GM21423 (cell line): ENCODE data around the gene TMEM190.
"Not testable (repeated sequence)": the region's sequence is repeated elsewhere in the genome, so short reads cannot be mapped to it uniquely, and the experiment has no call there.

ENCODE experiments used
- ATAC-seq: cut with Tn5 transposase; IDR thresholded peaks from one replicate; pipeline ENCODE4 v1.9.1; 2021; ENCODE audit warnings: mild to moderate bottlenecking, moderate library complexity; ENCODE audit not compliant: unreplicated experiment

TMEM190 gene

DNA sequence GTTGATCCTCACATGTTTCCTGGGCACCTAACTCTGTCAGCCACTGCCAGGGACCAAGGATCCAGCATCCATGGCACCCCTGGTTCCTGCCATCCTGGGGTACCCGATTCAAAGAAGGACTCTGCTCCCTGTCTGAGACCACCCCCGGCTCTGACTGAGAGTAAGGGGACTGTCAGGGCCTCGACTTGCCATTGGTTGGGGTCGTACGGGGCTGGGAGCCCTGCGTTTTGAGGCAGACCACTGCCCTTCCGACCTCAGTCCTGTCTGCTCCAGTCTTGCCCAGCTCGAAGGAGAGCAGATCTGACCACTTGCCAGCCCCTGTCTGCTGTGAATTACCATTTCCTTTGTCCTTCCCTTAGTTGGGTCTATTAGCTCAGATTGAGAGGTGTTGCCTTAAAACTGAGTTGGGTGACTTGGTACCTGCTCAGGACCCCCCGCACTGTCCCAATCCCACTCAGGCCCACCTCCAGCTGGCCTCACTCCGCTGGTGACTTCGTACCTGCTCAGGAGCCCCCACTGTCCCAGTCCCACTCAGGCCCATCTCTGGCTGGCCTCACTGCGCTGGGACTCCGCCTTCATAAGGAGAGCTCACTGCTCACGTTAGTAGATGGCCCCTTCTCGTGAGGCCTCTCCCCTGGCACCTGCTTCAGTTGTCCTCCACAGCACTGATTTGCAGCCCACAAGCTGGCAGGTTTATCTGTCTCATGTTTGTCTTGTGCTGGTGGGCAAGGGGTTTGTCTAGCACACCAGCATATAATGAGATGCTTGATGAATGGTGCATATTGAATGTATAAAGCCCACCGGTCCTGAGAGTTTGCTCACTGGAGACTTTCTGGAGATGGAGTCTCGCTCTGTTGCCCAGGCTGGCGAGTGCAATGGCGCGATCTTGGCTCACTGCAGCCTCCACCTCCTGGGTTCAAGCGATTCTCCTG, 13.0 kb downstream of the TMEM190 start:
- ATAC-seq: no peak

- no peak for ATAC-seq
Measured at GRCh38 chr19:55390461-55390880, 13.8 kb downstream of the TMEM190 start.

- no peak for ATAC-seq
Measured at GRCh38 chr19:55391191-55391670, 14.6 kb downstream of the TMEM190 start.

- no peak for ATAC-seq
Measured at GRCh38 chr19:55391702-55392615, 15.3 kb downstream of the TMEM190 start.

GRCh38 chr19:55392820-55393761, 16.5 kb downstream of the TMEM190 start:
- no peak for ATAC-seq

GRCh38 chr19:55398200-55398925, 21.7 kb downstream of the TMEM190 start:
- no peak for ATAC-seq

DNA sequence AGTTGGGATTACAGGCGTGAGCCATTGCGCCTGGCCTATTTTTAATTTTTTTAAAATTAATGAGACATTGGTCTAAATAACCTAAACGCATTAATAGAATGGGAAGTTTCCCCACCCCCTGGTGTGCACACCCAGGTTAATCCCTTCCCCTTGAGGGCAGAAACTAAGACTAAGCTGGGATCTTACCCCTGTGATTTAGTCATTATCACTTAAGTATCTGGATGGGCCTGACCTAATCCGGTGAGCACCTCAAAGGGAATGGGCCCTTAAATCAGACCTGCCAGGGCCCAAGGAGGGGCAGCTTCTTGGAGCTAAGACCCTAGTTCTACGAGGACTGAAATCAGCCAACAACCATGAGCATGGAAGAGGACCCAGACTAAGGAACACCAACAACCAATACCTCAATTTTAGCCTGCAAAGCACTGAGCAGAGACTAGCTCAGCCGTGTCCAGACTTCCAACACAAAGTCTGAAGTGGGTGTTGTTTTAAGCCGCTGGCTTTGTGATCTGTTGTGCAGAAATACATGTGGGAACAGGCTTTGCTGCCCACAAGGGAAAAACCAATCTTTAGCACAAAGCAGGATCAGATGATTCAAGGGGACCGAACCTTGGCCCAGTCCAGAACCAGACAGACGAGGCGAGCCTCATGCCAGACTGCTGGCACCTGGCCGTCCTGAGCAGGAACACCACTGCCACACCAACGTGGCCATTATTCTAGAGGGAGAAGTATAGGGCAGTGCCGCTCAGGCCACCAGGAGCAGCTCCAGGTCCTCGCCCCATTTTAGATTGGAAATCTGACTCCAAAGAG, 23.9 kb downstream of the TMEM190 start:
- no peak for ATAC-seq

GRCh38 chr19:55401390-55401789, 24.8 kb downstream of the TMEM190 start:
- ATAC-seq: not testable (repeated sequence)

- no peak for ATAC-seq
Measured at GRCh38 chr19:55402509-55402908, 25.9 kb downstream of the TMEM190 start.

DNA sequence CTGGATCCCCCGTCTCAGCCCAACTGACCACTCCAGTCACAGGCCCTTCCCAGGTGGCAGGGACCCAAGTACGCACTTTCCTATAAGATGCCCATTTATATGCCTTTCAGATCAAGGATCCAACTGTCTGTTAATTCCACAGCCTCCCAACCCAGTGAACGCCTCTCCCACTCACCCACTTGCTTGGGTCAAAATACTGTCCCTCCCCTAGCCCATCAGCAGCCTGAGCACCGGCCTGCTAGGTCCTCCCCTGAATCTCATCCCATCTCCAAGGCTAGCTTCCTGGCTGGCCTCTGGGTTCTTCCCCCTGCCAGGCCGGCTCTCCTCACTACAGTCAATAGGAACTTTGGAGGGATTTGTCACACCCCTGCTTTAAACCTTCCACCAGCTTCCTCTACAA, 29.0 kb downstream of the TMEM190 start:
- ATAC-seq: no peak

DNA sequence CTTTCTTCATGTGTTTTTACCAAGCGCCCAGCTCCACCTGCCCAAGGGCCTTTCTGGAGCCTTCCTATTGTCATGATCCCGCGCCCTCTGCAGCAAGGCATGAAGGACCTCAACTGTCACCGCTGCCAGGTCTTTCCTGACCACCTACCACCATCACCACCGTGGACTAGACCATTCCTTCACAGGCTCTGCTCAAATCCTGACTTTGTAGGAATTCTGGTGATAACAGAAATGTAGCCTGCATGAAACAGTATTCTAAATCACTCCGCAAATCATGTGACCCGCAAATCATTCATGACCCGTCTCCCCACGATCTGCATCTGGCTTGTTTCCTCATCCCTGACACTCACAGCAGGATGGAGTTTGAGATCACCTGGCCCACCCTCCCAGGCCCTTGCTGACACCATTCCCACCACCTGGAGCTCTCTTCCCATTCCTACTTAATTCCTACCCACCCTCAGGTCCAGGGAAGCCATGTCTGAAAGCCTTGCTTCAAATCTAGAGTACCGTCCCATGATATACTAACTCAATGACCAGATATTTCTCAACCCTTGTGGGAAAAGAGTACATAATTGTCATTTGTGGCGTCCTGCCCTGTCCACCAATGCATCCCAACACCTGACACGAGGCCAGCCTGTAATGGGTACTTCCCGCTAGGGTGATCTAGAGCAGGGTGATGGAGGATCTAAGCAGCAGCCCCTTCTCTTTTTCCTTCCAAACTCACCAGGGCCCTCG, 29.6 kb downstream of the TMEM190 start:
- ATAC-seq: no peak

- no peak for ATAC-seq
Measured at GRCh38 chr19:55406826-55407549, 30.4 kb downstream of the TMEM190 start.

- ATAC-seq: peak; percentile 16
Measured at GRCh38 chr19:55407550-55407799, 30.8 kb downstream of the TMEM190 start, which contains the start of gene UBE2S. Gene UBE2S, minus strand, starts transcription at chr19:55407788. Its CDS starts 199 bp downstream, at chr19:55407589.

GRCh38 chr19:55407800-55408532, 31.3 kb downstream of the TMEM190 start:
- ATAC-seq: peak; percentile 78

DNA sequence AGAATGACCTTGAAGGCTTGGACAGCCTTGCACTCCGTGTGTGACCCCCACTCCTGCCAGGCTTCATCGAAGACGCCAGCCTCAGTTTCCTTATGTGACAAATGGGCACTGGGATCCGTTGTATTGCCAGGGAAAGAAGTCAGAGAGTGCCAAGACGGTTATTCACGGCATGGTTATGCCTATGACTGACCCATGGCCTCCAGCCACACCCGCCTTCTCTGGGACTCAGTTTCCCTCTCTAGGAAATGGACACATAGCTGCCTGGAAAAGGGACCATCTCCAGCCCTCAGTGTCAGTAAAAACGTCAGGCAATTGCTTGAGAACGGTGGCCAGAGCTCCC, 31.9 kb downstream of the TMEM190 start:
- no peak for ATAC-seq

DNA sequence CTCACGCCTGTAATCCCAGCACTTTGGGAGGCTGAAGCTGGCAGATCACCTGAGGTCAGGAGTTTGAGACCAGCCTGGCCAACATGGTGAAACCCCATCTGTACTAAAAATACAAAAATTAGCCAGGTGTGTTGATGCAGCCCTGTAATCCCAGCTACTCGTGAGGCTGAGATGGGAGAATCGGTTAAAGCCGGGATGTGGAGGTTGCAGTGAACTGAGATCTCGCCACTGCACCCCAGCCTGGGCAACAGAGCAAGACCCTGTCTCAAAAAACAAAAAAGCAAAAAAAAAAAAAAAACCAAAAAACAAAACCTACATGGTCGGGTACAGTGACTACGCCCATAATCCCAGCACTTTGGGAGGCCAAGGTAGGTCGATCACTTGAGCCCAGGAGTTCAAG, 32.6 kb downstream of the TMEM190 start:
- not testable (repeated sequence) for ATAC-seq

DNA sequence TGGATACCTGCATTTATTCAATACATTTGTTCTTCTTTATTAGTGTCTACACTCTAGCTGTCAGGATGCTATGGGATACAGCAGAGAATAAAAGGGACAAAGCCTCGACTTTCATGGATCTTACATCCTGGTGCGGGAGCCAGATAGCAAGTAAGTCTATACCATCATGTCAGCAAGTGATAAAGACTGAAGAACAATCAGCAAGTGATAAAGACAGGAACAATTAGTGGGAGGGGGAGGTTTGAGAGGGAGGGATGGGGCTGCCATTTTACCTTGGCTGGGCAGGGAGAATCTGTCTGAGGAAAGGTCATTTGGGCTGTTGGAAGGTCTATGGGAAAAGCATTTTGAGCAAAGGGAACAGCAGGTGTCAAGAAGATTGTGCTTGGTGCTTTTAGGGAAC, 33.5 kb downstream of the TMEM190 start:
- ATAC-seq: no peak
